Measurements from ENCODE around the gene TCOF1.

Gene TCOF1

GRCh38 chr5:150431574-150431973, 74.1 kb downstream of the TCOF1 start:
- no peak for DNase-seq

- DNase-seq, result no peak
Observed at GRCh38 chr5:150434464-150434863, 77.0 kb downstream of the TCOF1 start.

DNA sequence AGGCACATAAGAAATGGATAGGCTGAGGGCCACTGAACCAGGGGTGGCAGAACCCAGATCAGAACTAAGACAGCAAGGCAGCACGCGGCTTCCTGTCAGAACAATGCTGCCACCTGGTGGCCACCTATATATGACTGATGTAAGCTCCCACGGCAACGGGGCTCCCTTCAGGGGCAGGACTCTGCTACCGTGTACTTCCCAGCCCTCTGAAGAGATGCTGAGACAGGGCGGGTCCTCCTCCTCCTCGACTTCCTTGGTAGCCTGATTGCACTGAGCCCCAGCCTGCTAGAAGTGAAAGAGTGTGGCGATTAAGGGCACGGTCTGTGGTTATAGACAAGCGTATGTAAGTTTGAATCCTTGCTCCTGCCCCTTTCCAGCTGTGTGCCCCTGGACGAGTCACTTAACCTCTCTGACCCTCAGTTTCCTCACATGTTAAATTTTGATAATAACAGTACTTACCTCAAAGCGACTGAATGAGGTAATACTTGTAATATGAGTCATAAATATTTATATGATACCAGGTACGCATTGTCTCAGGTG, 78.7 kb downstream of the TCOF1 start:
- DNase-seq, result peak; percentile 88

DNA sequence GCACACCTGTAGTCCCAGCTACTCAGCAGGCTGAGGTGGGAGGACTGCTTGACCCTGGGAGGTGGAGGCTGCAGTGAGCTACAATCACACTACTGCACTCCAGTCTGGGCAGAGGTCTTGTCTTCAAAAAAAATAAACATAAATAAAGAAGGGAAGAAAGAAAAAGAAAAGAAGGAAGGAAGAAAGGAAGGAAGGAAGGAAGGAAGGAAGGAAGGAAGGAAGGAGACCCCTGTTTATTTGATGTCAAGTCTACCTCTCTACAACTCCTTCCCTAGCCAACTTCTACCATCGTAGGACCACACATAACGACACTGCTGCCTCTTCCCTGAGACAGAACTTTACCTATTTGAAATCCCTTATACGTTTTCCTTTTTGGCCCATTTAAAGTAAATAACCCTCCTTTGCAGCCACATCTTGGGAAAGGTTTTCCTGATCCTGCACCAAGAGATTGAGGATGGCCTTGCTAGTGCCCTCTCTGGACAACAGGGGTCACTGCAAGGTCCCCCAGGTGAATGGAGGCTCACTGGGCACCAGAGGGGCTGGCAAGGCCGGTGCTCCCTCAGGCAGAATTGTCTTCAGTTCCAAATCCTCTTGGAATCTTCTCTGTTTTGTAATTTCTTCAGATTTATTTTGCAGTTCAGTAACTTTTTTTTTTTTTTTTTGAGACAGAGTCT, 81.5 kb downstream of the TCOF1 start:
- DNase-seq, result no peak

- DNase-seq, result no peak
Observed at GRCh38 chr5:150440948-150441812, 83.7 kb downstream of the TCOF1 start.

DNA sequence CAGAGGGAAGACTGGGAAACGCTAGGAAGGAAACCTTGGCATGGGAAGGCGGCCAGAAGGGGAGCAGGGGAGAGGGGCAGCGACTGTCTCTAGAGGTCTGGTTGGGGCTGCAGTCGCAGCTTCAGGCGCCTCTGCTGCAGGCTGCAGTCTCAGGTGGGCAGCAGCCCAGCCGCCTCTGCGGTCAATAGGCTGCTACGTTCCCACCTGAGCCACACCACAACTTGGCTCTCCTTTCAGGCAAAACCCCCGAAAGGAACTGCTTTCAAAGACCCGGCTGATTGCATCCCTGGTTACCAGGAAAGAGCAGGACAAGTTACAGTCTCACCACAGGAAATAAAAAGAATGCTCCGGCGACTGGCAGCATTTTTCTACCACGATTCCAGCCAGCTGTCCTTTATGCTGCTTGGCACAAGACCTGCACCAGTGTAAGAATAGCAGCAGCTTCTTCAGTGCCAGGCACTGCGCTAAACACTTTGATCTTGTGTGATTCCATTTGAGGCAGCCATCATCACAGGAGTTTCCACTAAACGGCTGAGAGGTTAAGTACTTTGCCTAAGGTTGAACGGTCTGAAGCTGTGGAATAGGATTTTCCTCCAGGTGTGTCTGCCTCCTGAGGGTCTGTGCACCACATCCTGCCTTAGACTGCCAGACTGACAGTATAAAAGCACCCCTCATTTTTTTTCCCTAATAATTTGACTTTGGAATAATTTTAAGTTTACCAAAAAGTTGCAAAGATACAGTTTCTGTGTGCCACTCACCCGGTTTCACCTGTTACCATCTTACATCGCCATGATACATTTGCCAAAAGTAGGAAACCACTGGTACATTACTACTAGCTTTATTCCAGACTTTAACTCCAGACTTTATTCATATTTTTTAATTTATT, 84.6 kb downstream of the TCOF1 start:
- no peak for DNase-seq

DNA sequence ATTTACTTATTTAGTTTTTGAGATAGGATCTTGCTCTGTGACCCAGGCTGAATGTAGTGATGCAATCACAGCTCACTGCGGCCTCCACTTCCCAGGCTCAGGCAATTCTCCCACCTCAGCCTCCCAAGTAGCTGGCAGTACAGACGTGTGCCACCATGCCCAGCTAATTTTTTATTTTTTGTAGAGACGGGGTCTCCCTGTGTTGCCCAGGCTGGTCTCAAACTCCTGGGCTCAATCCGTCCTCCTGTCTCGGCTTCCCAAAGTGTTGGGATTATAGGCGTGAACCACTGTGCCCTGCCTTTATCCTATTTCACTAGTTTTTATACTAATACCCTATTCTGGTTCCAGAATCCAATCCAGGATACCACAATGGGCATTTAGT, 85.2 kb downstream of the TCOF1 start:
- DNase-seq, result no peak

GRCh38 chr5:150443242-150444075, 86.0 kb downstream of the TCOF1 start:
- DNase-seq, result no peak

DNA sequence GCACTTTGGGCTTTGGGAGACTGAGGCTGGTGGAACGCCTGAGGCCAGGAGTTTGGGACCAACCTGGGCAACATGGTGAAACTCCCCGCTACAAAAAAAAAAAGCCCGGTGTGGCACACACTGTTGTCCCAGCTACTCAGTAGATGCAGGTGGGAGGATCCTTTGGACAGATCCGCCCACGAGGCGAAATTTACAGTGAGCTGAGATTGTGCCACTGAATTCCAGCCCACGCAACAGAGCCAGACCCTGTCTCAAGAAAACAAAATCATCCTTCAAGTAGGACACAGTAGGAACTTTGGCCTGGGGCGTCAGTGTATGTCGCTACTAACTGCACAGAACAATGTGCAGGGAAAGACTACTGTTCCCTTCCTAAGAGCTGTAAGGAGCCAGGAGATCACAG, 87.3 kb downstream of the TCOF1 start:
- no peak for DNase-seq

- DNase-seq, result no peak
Observed at GRCh38 chr5:150446088-150446487, 88.6 kb downstream of the TCOF1 start.

- no peak for DNase-seq
Observed at GRCh38 chr5:150446583-150446982, 89.1 kb downstream of the TCOF1 start.

- no peak for DNase-seq
Observed at GRCh38 chr5:150447188-150447587, 89.7 kb downstream of the TCOF1 start.

DNA sequence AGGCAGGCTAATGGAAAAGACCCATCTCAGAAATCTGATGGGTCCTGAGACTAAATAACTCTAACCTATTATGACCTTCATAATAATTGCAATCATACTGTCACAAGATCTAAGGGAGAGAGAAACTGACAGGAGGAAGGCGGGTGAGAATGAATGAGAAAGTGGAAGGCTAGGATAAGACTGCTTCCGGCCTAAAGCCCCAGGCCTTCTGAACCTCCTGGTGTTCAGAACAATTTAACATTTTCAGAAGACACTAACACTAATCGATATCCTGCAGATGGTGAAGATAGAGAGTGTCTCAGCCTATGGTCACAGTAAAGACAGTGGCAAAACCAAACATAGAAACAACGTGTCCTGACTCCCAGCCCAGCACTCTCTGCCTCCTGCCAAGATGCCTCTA, 90.8 kb downstream of the TCOF1 start:
- DNase-seq, result no peak

DNA sequence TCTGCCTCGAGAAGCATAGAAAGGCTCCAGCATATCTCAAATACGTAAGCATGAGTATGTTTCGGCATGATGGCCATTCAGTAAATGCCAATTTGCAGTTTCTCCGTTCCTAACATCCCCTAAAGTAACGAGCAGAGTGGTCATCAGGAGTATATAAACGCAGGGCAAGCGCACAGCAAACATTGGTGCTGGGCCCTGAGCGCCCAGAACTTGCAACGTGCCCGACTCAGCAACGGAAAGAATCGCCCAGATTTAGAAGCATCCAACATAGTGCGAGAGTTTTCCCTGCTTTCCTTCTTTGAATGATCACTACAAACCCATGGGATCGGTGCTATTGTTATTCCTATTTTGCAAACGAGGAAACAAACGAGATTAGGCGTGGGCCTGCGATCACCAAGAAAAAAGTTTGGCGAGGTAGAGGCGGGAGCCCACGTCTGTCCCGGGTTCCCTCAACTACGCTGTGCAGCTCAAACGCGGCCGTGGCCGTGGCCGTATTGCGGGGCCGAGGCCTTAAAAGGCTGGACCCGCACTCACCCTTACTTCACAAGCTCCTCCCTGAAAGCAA, 91.5 kb downstream of the TCOF1 start:
- no peak for DNase-seq
